GM21515 (cell line): ENCODE measurements around the gene AKAP6.
"Not testable (repeated sequence)": the region's sequence is repeated elsewhere in the genome, so short reads cannot be mapped to it uniquely, and the experiment has no call there.

Source experiments
- ATAC-seq: cut with Tn5 transposase; IDR thresholded peaks from one replicate; pipeline ENCODE4 v1.9.1; 2021; ENCODE audit not compliant: unreplicated experiment

AKAP6 gene

DNA sequence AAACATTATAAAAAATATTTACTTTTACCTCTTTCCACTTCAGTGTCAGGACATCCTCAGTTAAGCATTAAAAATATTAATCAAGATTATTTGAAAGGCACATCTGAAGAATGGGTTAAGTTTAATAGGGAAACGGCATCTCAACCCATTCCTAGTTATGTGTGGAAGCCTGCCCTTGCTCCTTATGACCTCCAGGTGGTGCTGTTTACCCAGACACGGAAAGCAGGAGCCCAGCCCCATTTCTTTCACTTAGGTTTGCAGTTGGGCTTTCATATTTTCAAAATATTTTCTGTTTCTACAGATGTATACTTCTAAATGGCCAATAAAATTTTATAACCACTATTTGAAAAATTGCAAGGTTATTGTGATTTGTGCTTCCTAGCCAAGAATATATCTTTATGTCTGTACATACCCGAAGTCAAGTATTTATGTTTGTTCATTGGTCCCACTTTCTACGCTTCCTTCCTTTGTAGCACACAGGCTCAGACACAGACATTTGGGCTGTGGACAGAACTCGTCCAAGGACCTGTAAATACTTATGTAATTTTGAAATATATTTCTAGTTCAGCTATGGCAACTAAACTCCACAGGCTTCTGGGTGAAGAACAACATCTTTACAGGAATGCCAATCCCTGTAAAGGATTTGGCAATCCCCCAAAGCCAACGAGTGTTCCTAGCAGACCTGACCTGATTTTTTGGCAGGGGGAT lies 247.1 kb downstream of the AKAP6 start:
- peak; percentile 58 for ATAC-seq

DNA sequence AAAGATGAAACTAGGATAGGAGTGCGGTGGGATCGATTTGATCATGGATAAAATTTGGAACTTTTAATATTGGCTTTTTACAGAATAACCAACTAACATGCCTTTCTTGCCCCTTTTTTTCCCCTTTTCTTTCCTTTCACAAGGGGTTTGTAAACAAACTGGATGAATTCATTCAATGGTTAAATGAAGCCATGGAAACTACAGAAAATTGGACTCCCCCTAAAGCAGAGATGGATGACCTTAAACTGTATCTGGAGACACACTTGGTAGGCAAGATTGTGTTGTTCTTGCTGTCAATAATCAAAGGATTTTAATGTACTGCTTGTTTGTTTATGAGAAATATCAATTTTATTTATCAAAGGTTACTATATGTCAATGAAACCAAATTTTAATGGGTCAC lies 247.9 kb downstream of the AKAP6 start:
- ATAC-seq = no peak

DNA sequence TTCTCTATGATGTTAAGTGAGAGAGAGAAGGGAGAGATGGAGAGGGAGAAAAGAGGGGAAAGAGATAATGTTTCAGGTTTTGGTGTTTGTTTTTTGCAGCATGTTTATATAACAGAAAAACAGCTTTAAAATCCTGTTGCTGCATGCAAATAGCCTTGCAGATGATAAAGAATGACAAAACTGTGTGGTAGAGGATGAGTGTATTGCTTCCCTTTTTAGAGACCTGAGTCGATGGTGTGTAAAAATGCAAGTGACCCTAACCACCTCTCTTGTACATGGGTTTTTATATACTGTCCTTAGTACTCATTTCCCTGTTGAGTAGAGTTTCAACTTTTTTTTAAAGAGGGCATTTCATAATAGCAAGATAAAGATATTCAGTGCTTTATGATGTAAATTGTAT lies 249.1 kb downstream of the AKAP6 start:
- ATAC-seq = peak; percentile 79

DNA sequence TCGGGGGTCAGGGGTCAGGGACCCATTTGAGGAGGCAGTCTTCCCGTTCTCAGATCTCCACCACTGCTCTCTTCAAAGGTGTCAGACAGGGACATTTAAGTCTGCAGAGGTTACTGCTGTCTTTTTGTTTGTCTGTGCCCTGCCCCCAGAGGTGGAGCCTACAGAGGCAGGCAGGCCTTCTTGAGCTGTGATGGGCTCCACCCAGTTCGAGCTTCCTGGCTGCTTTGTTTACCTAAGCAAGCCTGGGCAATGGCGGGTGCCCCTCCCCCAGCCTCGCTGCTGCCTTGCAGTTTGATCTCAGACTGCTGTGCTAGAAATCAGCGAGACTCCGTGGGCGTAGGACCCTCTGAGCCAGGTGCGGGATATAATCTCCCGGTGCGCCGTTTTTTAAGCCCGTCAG lies 254.3 kb downstream of the AKAP6 start:
- ATAC-seq = not testable (repeated sequence)

DNA sequence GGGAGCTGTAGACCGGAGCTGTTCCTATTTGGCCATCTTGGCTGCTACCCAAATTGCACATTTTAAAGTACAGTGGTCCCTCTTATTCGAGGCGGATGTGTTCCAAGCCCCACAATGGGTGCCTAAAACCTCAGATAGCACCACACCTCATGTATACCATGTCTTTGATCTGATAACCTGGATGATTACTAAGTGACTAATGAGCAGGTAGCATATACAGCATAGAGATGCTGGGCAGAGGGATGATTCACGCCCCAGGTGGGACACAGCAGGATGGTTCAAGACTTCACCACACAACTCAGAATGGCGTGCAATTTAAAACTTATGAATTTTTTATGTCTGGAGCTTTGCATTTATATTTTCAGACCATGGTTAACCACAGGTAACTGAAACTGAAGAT lies 255.0 kb downstream of the AKAP6 start:
- no peak for ATAC-seq

DNA sequence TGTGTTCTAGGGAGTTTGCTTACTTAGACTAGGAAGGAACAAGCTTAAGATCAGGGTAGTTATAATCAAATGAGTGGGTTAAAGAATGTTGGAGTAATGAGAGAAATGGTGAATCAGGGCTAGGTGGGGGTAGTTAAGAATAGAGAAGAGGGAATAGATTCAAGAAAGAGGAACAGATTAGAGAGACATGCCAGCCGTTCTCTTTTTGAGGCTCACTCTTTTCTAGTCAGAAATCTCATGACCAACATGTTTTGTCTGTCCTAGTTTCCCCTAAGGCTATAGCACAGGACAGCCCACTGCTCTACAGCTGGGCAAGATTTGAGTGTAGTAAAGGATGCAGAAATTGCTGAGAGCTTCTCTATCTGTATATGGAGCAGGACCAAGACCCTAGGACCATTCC lies 258.4 kb downstream of the AKAP6 start:
- ATAC-seq = no peak

DNA sequence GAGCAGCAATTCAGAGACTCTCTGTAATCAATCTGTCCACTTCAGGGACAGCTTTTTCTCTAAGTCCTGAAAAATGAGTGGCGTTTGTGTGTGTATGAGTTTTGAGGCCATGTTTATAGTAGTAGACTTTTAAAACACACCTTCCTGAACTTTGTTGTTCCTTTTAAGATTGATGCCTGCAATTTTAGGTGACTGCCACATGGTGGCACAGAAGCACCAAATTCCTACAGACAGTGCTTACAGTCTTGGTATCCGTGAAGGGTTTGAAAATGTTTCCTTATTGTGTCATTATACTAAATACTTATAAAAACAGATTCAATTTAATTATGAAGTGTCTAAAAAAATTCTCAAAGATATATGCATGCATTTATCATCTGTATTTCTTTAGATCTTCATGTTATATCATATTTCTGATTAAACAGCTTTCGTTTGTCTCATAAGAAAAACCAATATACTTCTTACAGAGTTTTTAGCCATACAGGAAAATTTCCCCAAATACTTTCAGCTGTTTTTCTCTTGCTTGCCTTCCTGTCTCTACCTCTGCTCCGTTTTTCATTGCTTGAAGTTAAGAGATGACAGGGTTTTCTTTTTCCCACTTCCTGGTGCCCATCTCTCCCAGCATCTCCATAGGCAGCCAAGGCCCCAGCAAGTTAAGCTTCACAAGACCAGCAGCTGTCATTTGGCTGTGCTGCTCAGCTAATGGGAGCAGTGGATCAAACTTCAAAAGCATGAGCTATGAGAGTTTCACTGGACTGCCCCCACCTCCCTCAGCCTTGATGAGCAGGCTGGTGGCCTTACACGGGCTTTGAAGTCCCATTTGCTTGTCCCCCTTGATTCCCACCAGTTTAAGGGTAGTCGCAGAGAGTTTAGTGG lies 259.6 kb downstream of the AKAP6 start:
- no peak for ATAC-seq

DNA sequence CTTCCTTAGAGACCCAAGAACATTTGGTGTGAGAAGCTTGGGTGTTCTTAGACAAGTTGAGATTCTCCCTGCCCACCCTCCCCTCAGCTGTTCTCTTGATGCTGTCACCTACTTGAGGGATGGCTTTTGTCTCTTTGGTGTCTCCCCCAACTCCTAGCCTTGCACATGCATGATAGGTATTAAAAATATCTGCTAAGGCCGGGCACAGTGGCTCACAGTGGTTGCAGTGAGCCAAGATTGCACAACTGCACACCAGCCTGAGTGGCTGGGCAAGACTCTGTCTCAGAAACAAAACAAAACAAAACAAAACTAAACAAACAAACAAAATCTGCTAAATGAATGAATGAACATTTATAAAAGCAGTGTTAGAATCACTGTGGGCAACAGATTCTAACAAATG lies 261.1 kb downstream of the AKAP6 start:
- no peak for ATAC-seq

DNA sequence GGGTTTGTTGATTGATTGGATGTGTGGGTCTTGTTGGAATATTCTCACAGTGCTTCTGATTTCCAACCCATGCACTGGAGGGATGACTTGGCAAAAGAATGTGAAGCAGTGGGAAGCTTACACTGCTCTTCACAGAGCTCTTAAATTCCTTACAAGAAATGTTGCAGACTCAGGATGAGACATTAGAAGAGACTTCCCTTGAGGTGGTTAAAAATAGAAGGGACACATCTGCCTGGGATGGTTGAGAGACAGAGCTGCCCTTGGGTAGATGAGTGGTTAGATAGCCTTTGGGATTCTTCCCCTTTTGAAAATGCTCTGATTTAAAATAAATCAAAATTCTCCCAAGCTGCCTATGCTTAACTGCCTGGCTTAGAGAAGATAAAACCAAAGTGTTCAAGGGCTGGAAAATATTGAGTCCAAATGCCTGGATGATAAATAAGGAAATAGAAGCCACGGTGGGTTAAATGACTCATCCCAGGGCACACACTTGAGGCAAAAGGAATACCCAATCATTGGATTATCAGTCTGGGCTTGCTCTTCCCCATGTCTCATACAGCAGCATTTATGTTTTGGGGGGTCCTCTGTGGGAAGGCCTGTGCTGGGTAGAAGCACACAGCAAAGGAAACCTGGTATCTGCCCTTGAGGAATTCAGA lies 264.3 kb downstream of the AKAP6 start:
- ATAC-seq = no peak

DNA sequence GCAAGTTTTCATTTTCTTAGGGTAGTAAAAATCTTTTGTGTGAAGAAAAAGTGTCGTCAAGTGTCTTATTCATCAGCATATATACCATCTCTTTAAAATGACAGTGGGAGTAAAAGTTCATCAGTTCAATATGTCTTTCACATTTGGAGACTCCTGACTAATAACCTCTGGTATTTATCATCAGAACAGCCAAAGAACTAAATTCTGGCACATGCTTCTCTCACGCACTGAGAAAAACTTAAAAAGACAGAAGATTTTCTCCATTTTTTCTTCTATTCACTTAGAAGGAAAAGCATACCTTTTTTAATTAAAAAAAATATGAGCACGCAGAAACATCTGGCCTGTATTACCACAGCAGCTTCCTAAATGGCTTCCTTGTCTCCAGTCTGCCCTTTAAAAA lies 265.7 kb downstream of the AKAP6 start:
- ATAC-seq = no peak

DNA sequence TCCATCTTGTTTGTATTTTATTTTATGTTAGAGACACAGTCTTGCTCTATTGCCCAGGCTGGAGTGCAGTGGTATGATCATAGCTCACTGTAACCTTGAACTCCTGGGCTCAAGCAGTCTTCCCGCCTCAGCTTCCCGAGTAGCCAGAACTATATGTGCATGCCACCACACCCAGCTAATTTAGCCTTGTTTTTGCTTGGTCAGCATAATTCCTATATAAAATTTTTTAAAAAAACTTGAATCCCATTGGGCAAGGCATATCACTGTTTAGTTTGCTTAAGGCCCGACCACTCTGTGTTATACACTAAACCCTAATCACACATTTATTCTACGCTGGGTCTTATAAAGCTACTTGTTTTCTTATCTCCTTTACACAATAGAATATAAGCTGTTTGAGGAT lies 266.4 kb downstream of the AKAP6 start:
- no peak for ATAC-seq

DNA sequence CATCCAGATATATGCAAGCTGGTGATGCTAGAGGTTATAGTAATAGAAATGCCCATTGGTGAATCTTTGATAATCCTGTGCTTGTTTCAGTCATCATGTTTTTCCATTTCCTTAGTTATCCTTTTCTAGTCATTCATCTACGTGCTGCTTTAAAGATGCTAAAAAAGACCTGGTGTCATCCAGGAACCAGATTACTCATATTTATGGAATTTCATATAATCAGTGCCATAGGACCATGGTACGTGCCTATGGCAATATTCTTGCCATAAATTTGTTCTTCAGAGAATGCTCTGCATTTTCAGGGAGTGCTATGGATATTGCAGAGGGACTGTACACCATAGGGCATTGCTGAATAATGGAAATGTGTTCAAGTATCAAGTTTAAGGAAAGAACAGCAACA lies 267.3 kb downstream of the AKAP6 start:
- no peak for ATAC-seq

DNA sequence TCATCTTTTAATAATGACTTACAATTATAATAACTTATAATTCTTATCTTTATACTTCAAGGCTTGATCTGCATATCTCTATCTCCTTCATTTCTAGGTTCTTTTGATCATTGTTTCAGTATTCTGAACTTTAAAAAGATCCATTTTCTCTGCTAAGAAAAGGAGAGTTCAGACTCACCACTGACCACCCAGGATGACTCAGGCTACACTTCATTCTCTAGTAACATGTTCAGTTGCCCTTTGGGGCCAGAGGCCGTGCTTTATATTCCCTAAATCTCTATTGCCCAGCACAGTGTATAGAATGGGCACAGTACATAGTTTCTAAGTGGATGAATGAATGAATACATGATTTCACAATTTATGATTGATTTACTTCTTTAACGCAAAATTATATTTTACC lies 268.7 kb downstream of the AKAP6 start:
- no peak for ATAC-seq

DNA sequence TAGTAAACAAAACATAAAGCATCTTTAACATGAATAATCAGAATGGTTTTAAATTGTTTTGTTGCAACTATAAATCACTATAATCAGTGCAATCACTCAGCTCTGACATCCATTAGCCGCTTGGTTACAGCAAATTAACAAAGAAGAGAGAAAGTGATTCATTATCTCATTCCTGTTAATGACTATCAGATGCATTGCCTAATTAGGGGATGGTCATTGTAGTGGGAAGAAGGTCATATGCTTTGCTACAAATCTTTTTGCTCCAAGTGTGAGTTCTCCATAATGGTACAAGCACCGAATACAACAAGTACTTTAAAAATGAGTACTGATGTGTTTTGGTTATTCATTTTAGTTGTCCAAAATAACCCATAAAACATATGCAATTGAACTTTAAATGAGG lies 272.0 kb downstream of the AKAP6 start:
- no peak for ATAC-seq

DNA sequence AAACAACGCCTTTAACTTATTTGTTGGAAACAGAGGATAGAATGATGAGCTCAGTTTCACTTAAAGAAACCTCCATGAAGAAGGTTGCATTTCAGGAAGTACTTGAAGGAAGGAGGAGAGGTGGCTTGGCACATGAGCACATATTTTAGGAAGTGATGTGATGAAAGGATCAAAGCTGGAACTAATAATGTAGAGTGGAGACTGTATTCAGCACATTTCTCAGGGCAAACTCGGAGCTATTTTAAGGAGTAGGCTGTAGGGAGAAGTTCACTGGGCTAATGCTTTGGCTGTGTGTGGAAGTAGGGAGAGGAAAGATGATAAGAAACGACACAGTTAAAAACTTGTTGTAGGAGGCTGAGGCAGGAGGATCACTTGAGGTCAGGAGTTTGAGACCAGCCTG lies 272.8 kb downstream of the AKAP6 start:
- ATAC-seq = no peak

DNA sequence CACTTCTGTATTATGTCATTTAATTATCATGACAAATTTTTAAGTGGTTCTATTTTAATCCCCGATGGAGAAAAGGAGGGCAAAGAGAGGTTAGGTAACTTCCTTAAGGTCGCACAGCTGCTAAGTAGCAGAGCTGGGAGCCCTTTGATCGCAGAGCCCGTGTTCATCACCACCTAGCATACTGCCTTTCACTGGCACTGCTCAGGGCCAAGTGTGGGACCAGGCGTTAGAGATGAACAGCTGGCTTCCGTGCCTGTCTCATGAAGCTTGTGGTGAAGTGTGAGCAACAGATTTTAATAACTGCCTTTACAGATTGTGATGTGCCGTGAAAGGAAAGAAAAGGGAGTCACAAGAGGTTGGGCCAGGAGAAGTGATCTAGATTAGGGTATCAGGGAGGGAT lies 273.6 kb downstream of the AKAP6 start:
- ATAC-seq = no peak

DNA sequence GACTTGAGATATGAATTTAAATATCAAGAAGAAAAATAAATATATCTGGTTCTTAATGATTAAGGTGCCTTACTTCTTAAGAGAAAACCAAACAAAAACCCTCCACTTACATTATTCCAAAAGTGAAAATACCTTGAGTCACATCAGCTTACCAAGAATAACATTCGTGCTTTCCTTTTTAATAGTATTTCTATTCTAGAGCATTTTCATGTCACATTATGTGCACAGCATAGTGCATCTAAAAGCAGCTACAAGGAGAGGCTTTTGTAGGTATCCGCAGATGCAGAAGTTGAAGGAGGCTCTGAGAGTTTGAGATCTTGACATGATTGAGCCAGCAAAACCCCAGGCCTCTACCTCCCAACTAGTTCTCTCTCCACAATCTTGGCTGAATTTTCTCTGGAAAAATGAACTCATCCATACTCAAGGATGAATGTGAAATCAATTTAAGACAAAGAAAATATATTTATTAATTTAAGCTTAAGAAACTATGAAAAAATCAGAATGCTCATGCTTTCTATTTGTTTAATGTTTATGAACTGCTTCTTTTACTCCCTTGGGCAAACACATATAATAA lies 275.0 kb downstream of the AKAP6 start:
- no peak for ATAC-seq

DNA sequence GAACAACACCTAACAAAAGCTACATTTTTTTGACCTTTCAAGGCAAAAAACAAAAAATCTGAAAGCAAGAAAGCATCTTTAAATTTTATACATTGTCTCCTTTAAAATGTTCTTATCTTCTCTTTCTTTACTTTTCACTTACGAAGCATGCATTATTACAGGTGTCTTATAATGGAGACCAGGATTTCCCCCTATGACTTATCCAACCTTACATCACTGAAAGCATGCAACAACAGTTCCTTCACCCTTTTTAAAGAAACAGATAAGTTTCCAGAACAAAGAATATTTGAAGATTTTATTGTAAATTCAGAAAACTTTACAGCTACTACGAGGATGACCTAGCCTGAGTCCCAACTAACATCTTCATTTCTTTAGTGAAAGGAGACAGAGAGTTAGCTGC lies 277.2 kb downstream of the AKAP6 start:
- no peak for ATAC-seq

DNA sequence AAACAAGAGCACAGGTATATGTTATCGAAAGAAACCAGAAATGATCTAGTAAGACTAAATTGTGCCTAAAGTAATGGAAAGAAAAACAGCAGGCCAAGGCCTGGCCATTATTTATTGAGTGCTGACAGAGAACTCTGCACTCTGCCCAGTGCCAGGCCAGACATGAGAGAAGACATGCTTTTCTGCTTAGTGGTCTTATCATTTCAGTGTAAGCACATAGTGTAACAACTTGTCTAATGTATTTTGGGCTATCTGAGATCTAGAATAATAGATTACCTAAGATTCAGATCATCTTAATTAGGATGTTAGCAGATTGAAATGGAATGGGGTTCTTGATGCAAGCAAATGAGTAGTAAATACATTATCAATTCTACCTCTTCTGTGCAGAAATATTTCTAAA lies 278.3 kb downstream of the AKAP6 start:
- no peak for ATAC-seq

DNA sequence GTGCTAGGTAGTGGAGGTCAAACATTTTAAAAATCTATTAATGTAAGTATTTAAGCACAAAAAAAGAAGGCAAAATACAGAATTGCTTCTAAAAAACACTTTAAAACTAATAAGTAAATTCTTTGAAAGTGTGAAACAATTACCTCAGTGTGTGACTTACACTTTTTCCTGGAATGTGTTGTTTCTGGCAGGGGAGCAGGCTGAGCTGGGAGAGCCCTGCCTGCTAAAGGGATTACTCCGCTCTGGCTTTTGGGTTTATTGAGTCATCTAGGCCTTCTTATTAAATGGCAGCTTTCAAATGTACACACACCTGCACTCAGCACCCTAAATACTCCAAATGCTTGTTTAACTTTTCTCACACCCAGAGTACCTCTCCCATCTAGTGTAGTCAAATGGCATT lies 279.8 kb downstream of the AKAP6 start:
- ATAC-seq = no peak

DNA sequence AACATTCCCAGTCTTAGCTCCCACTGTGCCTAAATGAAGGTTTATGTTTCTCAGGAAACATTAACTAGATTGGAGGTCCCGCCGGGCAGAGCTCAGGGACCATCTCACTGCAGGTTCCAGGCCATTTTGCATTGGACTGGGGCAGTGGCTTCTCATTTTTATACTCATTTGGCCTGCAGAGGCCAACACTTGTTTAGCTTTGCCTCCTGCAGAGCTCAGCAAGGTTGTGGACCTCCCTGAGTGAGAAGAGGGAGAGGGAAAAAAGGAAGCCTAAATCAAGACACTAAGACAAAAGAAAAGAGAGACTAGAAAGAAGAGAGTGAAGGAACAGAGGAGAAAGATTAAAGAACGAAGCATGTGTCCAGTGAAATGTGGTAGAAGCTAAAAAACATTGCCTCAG lies 280.3 kb downstream of the AKAP6 start:
- no peak for ATAC-seq

DNA sequence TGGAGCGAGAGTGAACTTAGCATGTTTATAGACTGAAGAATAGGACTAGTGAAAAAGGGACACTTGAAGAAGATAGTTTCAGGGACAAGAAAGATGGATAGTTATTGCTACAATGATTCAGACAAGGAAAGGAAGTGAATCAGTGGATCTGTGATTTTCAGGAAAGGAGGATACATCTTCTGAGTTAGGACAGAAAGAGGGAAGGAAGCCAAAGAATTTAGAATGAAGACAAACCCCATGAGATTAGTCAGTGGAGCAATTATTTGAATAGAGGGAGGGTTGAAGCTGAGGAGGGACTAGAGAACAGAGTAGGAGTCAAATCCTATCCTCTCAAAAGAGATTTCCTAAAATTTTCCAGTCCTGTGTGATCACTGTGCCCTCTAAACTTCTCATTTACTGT lies 282.7 kb downstream of the AKAP6 start:
- no peak for ATAC-seq
